Body of pancreas (tissue), 4 donors: Measurements from ENCODE around the gene PHOSPHO1. TPM values are rescaled to one million over a fixed set of nuclear protein-coding genes. Genes with fewer than 3 reads are reported as not detected.
"Not testable (repeated sequence)": the region's sequence is repeated elsewhere in the genome, so short reads cannot be mapped to it uniquely, and the experiment has no call there.

Experiments
- ATAC-seq: fragments of 150-250 bp; one replicate; pipeline ENCODE4 v1.9.1; 2016
- DNase-seq, 4 donors: peaks; one replicate each; pipeline ENCODE4 v3.0.0-alpha.2; 2019
- H3K27ac ChIP-seq, 4 donors: fragments of 200-600 bp; sonication (generic); 1 replicate in 3 of 4; 2 replicates in 1 of 4; pipeline versions ENCODE4 v1.5.1 to v1.6.1; 2016 to 2019; ENCODE audit warnings: mild to moderate bottlenecking in 1 of 4, mixed read lengths in 1 of 4, moderate library complexity in 1 of 4
- H3K27me3 ChIP-seq, 2 donors: fragments of 200-600 bp; sonication (generic); one replicate each; pipeline ENCODE4 v1.6.0; 2016; ENCODE audit warnings: mild to moderate bottlenecking in 1 of 2
- H3K36me3 ChIP-seq, 2 donors: fragments of 200-600 bp; sonication (generic); replicated peaks in 1 of 2; 2 replicates each; pipeline ENCODE4 v1.5.1; 2016; ENCODE audit warnings: low read depth in 2 of 2; ENCODE audit not compliant: insufficient read depth in 1 of 2
- H3K4me1 ChIP-seq: fragments of 200-600 bp; sonication (generic); one replicate; pipeline ENCODE4 v1.6.0; 2016
- H3K4me3 ChIP-seq, 2 donors: fragments of 200-600 bp; sonication (generic); 1 replicate in 1 of 2; 2 replicates in 1 of 2; pipeline ENCODE4 v1.5.1; 2016 to 2019
- H3K9me3 ChIP-seq, 3 donors: fragments of 200-600 bp; sonication (generic); 1 replicate in 2 of 3; 2 replicates in 1 of 3; pipeline ENCODE4 v1.5.1; 2016
- POLR2A ChIP-seq, 3 donors: fragments of 450-650 bp; IDR thresholded peaks; one replicate each; pipeline ENCODE4 v1.6.1; 2016; ENCODE audit warnings: antibody characterized with exemption in 3 of 3, mild to moderate bottlenecking in 2 of 3
- WGBS, 2 donors: methylation state at CpG; one replicate each; pipeline ENCODE4 v1.1.5; 2017; 5-methylcytosine and 5-hydroxymethylcytosine counted together
- intact Hi-C: fragments of 100-400 bp; cut with DNase I; formaldehyde crosslinking; loops from one replicate; pipeline ENCODE4 v1.15.1; 2023
- total RNA-seq, 2 donors: library from RNA; depleted of rRNA; stranded (reverse); fragments of >200 nt; gene quantifications; one replicate each; pipeline ENCODE4 v1.1.0, GENCODE V29; 2016
- TF ChIP-seq, protein P1 (sequence below), 7 experiments: fragments of 450-650 bp in 4 of 7; fragments of 200-600 bp in 3 of 7; sonication (generic) in 3 of 7; IDR thresholded peaks; one replicate each; pipeline ENCODE4 v1.5.1; 2016 to 2019; ENCODE audit warnings: antibody characterized with exemption in 7 of 7

PHOSPHO1 gene
- total RNA-seq, 2 donors from 2014 or later: 13.5 TPM; not detected in 1

DNA sequence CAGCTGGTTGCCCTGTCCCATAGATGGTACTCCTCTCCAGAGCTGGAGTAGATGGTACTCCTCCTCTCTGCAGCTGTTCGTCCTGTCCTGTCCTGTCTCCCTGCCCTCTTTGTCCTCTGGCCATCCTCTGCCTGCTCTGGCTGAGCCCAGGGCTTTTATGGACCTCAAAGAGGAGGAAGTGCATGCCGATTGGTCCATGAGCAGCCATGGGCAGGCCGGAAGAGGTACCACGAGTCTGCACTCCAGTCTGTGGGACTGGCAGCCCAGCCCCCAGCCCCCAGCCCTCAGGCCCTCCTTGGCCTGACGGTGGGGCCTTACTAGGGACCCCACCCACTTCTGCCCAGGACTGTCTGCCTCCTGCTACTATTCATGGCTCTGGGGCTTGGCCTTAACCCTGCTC, 47.2 kb downstream of the PHOSPHO1 start:
- 59 to 93% methylated on average over 4 of the region's 5 CpGs for WGBS, 2 donors
- ATAC-seq: no peak
- peaks cover 0 to 13% (median 0%) of the 10 kb centered on the region in 3 donors for H3K9me3 ChIP-seq
- H3K27me3 ChIP-seq: no peaks in the 10 kb centered on the region
- H3K36me3 ChIP-seq: no peaks in the 10 kb centered on the region
- H3K27ac ChIP-seq: no peak overlapping the region
- DNase-seq: no peak
- intact Hi-C loops: no loop called here
- H3K4me3 ChIP-seq: no peak overlapping the region
- TF ChIP-seq, protein P1, sequence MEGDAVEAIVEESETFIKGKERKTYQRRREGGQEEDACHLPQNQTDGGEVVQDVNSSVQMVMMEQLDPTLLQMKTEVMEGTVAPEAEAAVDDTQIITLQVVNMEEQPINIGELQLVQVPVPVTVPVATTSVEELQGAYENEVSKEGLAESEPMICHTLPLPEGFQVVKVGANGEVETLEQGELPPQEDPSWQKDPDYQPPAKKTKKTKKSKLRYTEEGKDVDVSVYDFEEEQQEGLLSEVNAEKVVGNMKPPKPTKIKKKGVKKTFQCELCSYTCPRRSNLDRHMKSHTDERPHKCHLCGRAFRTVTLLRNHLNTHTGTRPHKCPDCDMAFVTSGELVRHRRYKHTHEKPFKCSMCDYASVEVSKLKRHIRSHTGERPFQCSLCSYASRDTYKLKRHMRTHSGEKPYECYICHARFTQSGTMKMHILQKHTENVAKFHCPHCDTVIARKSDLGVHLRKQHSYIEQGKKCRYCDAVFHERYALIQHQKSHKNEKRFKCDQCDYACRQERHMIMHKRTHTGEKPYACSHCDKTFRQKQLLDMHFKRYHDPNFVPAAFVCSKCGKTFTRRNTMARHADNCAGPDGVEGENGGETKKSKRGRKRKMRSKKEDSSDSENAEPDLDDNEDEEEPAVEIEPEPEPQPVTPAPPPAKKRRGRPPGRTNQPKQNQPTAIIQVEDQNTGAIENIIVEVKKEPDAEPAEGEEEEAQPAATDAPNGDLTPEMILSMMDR (IDR thresholded peaks at IDR 0.05): no peak
- TF ChIP-seq POLR2A (IDR thresholded peaks at IDR 0.05): no peak
- H3K4me1 ChIP-seq: no peaks in the 10 kb centered on the region

DNA sequence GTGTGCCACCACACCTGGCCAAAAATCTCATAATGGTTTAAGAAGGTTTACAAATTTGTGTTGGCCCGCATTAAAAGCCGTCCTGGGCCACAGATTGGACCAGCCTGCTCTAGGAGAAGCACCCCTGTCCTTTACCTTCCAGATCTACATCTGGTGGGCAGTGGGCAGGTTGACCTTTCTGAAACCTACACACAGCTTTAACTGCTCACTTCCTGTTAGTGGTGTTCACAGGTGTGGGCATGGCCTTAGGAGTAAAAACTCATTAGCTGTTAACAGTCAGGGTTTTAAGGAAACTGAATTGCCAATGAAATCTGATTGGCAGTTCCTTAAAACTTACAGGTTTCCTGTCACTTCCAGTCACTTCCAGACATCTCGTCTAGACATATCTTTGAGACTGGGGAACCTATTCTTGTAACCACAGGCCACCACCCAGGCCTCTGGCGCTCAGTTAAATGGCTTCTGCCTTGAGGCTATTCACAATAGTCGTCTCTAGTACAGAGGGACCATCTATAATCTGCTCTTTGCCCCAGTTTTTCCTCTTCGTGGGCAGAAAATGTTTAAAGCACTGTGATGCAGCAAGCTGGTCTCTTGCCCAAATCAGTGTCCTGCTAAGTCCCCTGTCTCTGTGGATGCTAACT, 49.5 kb downstream of the PHOSPHO1 start:
- H3K36me3 ChIP-seq: no peaks in the 10 kb centered on the region
- ATAC-seq (no peak), DNase-seq (no peak)
- H3K4me3 ChIP-seq: no peak overlapping the region
- H3K9me3 ChIP-seq: peaks cover 0 to 18% (median 0%) of the 10 kb centered on the region in 3 donors
- no peaks in the 10 kb centered on the region for H3K27me3 ChIP-seq
- intact Hi-C loops: no loop called here
- no peak overlapping the region for H3K27ac ChIP-seq
- 78 to 82% methylated on average over 6 of the region's 6 CpGs for WGBS, 2 donors
- no peaks in the 10 kb centered on the region for H3K4me1 ChIP-seq
- TF ChIP-seq POLR2A (IDR thresholded peaks at IDR 0.05): no peak
- TF ChIP-seq, protein P1 (IDR thresholded peaks at IDR 0.05): no peak

DNA sequence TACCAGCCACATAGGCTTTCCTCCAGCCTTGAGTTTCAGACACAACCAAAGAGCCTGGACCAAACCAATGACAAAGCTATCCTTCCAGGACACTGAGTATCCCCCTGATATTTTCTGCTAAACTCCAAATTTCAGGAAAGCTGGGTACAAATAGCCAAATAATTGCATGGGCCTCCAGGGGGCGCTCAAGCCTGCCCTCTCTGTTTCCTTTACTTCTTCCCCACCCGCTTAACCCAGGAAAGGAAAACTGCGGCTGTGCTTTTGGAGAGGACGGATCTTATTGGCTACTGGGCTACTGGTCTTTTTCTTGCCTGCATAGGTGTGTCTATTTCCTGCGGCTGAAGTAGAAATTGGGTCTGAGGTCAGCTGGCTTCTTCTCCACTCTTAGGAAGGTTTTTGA, 50.3 kb downstream of the PHOSPHO1 start:
- WGBS, 2 donors: 8 to 14% methylated on average over 5 of the region's 5 CpGs

GRCh38 chr17:49175978-49176377, 54.6 kb downstream of the PHOSPHO1 start:
- H3K27me3 ChIP-seq, H3K36me3 ChIP-seq, ATAC-seq, DNase-seq, H3K27ac ChIP-seq, H3K4me1 ChIP-seq, intact Hi-C loops, H3K4me3 ChIP-seq: not testable (repeated sequence)
- peaks cover 0 to 19% (median 3%) of the 10 kb centered on the region in 3 donors for H3K9me3 ChIP-seq
- 83 to 85% methylated on average over 11 of the region's 11 CpGs for WGBS, 2 donors

More for the DNA sequence above, 50.3 kb downstream of the PHOSPHO1 start:
- peaks cover 0 to 19% (median 3%) of the 10 kb centered on the region in 3 donors for H3K9me3 ChIP-seq
- DNase-seq: peak; percentile 58 to 75 (median 68)
- H3K27ac ChIP-seq: no peak overlapping the region
- no peaks in the 10 kb centered on the region for H3K36me3 ChIP-seq
- H3K4me1 ChIP-seq: no peaks in the 10 kb centered on the region
- peak; percentile 63 for ATAC-seq
- H3K27me3 ChIP-seq: no peaks in the 10 kb centered on the region
- TF ChIP-seq, protein P1 (IDR thresholded peaks at IDR 0.05): peak; percentile 32 to 73 (median 69)
- no peak for TF ChIP-seq POLR2A (IDR thresholded peaks at IDR 0.05)
- intact Hi-C loops: no loop called here
- H3K4me3 ChIP-seq: no peak overlapping the region

Other genes starting within 250 kb of the PHOSPHO1 start
- gene IGF2BP1, start 233.4 kb downstream of the PHOSPHO1 start, total RNA-seq: not detected
- not detected for gene B4GALNT2, start 98.0 kb downstream of the PHOSPHO1 start, total RNA-seq
- gene GNGT2, start 20.2 kb downstream of the PHOSPHO1 start, total RNA-seq: 10 to 100 TPM in 1 of 2 donors, not detected in 1; 16.8 TPM
- gene ABI3, start 20.1 kb downstream of the PHOSPHO1 start, total RNA-seq: 1 to 10 TPM; 4.9 to 6.3 TPM
- 10 to 100 TPM; 26.4 to 36.1 TPM for gene ZNF652, start 131.5 kb upstream of the PHOSPHO1 start, total RNA-seq
- gene PHB1, start 184.1 kb upstream of the PHOSPHO1 start, total RNA-seq: 10 to 100 TPM; 37.1 to 38.6 TPM